ENCODE measurements around the gene PXT1. TPM values are rescaled to one million over a fixed set of nuclear protein-coding genes. Genes with fewer than 3 reads are reported as not detected.

PXT1 gene, protein sequence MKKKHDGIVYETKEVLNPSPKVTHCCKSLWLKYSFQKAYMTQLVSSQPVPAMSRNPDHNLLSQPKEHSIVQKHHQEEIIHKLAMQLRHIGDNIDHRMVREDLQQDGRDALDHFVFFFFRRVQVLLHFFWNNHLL
- under 1 TPM in 1 of 3 donors, not detected in 2; 0.15 TPM for total RNA-seq

DNA sequence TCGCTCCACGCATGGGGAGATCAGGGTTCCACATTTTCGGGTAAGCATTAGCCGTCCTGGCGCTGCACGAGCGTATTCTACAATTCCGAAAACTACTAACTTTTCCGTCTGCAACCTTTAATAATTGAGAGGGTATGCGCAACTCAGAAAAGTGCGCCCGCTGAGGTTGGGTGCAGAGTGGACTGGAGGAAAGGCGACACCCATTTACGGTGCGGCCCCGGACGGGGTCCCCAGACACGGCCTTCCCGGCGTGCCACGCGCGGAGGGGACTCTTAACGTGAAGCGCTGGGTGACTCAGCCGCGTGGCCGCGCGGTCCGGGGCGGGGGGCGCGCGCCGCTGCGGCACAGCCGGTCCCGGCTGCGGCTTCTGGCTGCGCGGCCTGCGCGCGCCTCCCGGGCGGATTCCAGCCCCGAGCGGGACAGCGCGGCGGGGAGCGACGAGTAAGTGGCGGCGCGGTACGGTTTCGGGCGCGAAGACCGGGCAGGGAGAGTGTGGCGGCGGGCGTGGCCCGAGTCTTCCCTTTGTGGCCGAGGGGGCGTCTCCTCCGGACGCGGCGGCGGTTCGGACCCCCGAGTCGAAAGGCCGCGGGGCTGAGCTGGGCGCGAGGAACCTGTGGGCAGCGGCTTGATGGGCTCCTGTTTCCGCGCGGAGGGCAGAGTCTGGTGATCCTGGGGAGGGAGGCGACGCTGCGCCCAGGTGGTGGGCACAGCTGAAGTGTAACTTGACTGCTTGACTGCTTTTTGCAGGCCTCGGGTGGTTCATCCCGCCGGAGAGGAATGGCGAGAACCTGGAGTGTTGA, at the start of gene PXT1, which contains the start of gene KCTD20:
PXT1 (minus strand) TSS at position 184 of the 800 bp plus-strand sequence. CDS start 16,772 bp downstream, outside the sequence.
KCTD20 (plus strand) TSS at position 330 of the 800 bp plus-strand sequence. CDS start 27,098 bp downstream, outside the sequence.
- Histone ChIP-seq H3K27ac (peak within 1 kb of the TSS; percentile 98 to 99), H3K36me3 (no peaks in the 10 kb centered on the region), H3K4me1 (peaks cover 0 to 24% of the 10 kb centered on the region in 2 donors), H3K27me3 (no peaks in the 10 kb centered on the region), H3K4me3 (peak within 1 kb of the TSS; percentile 84 to 96 (median 95)), H3K9me3 (no peaks in the 10 kb centered on the region)
- intact Hi-C loops (cut with DNase I; ENCODE audit: low total_unique reads), result no loop called here
- TF ChIP-seq, protein P1, sequence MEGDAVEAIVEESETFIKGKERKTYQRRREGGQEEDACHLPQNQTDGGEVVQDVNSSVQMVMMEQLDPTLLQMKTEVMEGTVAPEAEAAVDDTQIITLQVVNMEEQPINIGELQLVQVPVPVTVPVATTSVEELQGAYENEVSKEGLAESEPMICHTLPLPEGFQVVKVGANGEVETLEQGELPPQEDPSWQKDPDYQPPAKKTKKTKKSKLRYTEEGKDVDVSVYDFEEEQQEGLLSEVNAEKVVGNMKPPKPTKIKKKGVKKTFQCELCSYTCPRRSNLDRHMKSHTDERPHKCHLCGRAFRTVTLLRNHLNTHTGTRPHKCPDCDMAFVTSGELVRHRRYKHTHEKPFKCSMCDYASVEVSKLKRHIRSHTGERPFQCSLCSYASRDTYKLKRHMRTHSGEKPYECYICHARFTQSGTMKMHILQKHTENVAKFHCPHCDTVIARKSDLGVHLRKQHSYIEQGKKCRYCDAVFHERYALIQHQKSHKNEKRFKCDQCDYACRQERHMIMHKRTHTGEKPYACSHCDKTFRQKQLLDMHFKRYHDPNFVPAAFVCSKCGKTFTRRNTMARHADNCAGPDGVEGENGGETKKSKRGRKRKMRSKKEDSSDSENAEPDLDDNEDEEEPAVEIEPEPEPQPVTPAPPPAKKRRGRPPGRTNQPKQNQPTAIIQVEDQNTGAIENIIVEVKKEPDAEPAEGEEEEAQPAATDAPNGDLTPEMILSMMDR (IDR thresholded peaks at IDR 0.05), result peak in 1 of 3 donors; percentile 13
- peak; percentile 54 to 68 (median 55) for TF ChIP-seq POLR2AphosphoS5 (IDR thresholded peaks at IDR 0.05)
- TF ChIP-seq POLR2A (IDR thresholded peaks at IDR 0.05), result no peak
- DNase-seq (ENCODE audit: low spot score in 2 of 2), result peak; percentile 81 to 85

DNA sequence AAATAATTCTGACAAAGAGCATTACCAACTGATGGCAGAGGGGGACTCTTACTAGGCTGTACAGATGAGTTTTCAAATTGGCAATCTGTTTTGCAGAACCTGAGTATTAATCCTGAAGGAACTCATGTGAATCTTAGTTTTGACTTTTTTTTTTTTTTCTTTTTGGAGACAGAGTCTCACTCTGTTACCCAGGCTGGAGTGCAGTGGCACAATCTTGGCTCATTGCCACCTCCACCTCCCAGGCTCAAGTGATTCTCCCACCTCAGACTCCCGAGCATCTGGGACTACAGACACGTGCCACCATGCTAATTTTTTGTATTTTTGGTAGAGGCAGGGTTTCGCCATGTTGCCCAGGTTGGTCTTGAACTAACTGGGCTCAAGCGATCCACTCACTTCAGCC, 49.4 kb upstream of the PXT1 start:
- Histone ChIP-seq H3K36me3 (peaks cover 9% of the 10 kb centered on the region), H3K27me3 (no peaks in the 10 kb centered on the region), H3K27ac (peak overlapping the region in 1 of 2 donors; percentile 5), H3K4me3 (no peak overlapping the region), H3K9me3 (no peaks in the 10 kb centered on the region), H3K4me1 (no peaks in the 10 kb centered on the region)
- no peak for DNase-seq (ENCODE audit: low spot score in 2 of 2)
- intact Hi-C loops (cut with DNase I; ENCODE audit: low total_unique reads), result loop anchor here (5.0 kb wide), 1 partner anchor 610 kb away; no protein-coding TSS in a partner anchor
- no peak for TF ChIP-seq POLR2AphosphoS5 (IDR thresholded peaks at IDR 0.05)

DNA sequence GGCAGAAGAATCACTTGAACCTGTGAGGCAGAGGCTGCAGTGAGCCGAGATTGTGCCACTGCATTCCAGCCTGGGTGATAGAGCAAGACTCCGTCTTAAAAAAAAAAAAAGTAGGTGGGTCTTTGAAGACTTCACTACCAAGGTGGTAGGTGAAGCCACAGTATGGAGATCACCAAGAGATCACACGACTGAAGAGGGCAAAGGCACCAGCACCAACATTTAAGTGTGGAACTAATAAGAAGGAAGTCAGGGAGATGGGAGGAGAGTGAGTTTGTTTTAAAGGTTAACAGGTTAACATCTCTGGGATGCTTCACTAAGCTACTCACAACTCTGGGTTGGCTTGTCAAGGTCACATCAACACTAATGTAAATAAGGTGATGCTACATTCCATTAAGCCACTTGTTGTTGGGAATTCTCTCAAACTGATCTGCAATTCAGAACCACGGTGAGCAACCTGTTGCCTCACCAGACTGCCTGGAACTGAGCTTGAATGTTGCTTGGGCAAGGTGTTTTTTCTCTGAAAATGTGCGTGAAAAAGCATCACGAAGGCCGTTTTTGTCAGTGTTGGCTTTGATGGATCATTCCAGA, 48.8 kb upstream of the PXT1 start:
- no peaks in the 10 kb centered on the region for H3K9me3 ChIP-seq
- intact Hi-C loops (cut with DNase I; ENCODE audit: low total_unique reads), result loop anchor here (5.0 kb wide), 1 partner anchor 611 kb away; no protein-coding TSS in a partner anchor
- DNase-seq (ENCODE audit: low spot score in 2 of 2), result no peak
- H3K4me1 ChIP-seq, result no peaks in the 10 kb centered on the region
- H3K27ac ChIP-seq, result no peak overlapping the region
- no peaks in the 10 kb centered on the region for H3K27me3 ChIP-seq
- H3K36me3 ChIP-seq, result peaks cover 12% of the 10 kb centered on the region
- H3K4me3 ChIP-seq, result no peak overlapping the region
- TF ChIP-seq POLR2A (IDR thresholded peaks at IDR 0.05) (no peak), POLR2AphosphoS5 (IDR thresholded peaks at IDR 0.05) (no peak)
- TF ChIP-seq, protein P1 (IDR thresholded peaks at IDR 0.05), result no peak

DNA sequence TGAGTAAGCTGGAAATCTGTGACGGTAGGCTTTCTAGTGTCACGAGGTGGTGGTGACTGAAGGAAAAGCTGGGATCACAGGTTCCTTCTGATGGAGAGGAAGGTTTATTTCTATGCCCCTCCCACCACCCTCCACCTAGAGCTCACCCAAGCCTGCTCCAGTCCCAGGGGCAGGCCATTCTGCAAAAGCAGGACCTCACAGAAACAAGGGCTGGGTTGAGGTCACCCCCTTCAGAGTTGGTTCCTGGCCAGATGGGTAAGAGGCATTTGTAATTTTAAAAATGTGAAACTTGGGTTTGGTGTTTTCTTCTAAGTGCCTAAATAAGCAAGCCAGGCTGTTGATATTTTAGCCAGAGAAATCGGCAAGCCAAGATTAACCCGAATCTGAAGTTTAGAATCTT, 46.8 kb upstream of the PXT1 start:
- Histone ChIP-seq H3K9me3 (no peaks in the 10 kb centered on the region), H3K27me3 (no peaks in the 10 kb centered on the region), H3K4me3 (no peak overlapping the region), H3K4me1 (no peaks in the 10 kb centered on the region), H3K27ac (no peak overlapping the region), H3K36me3 (peaks cover 8% of the 10 kb centered on the region)
- intact Hi-C loops (cut with DNase I; ENCODE audit: low total_unique reads), result no loop called here
- TF ChIP-seq, protein P1 (IDR thresholded peaks at IDR 0.05), result no peak
- TF ChIP-seq POLR2A (IDR thresholded peaks at IDR 0.05) (no peak), POLR2AphosphoS5 (IDR thresholded peaks at IDR 0.05) (no peak)
- DNase-seq (ENCODE audit: low spot score in 2 of 2), result no peak

DNA sequence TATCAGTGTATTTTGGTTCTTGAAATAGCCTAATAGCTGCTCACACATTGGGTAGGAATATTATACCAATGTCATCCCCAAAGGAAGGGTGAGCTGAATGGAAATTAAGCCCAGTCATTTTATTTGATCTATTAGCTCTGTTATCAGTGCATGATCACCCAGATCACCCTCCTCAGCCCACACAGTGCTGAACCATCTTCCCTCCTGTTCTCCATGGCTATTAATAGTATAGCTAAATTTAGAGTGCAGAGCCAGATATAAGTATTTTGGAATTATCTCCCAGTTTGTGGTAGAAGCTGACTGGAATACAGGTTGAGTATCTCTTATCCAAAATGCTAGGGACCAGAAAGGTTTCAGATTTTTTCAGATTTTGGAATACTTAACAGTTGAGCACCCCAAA, 45.6 kb upstream of the PXT1 start:
- intact Hi-C loops (cut with DNase I; ENCODE audit: low total_unique reads), result no loop called here
- no peak for DNase-seq (ENCODE audit: low spot score in 2 of 2)
- TF ChIP-seq, protein P1 (IDR thresholded peaks at IDR 0.05), result no peak
- TF ChIP-seq POLR2AphosphoS5 (IDR thresholded peaks at IDR 0.05) (no peak), POLR2A (IDR thresholded peaks at IDR 0.05) (no peak)
- Histone ChIP-seq H3K27me3 (no peaks in the 10 kb centered on the region), H3K4me1 (no peaks in the 10 kb centered on the region), H3K27ac (no peak overlapping the region), H3K4me3 (no peak overlapping the region), H3K36me3 (peaks cover 8% of the 10 kb centered on the region), H3K9me3 (no peaks in the 10 kb centered on the region)

Measured in breast epithelium (tissue), 4 donors.